ENCODE results near the gene STK11IP.

STK11IP gene

GRCh38 chr2:219581346-219581745 is 16.3 kb upstream of the STK11IP start:
- no peak for DNase-seq (ENCODE audit: low spot score)

GRCh38 chr2:219591091-219591490 is 6.6 kb upstream of the STK11IP start:
- no peak for DNase-seq (ENCODE audit: low spot score)

GRCh38 chr2:219592736-219593135 is 4.9 kb upstream of the STK11IP start:
- DNase-seq (ENCODE audit: low spot score) = no peak

GRCh38 chr2:219593154-219593553 is 4.5 kb upstream of the STK11IP start:
- DNase-seq (ENCODE audit: low spot score) = no peak

GRCh38 chr2:219595256-219595655 is 2.4 kb upstream of the STK11IP start:
- DNase-seq (ENCODE audit: low spot score) = no peak

- peak; percentile 2 for DNase-seq (ENCODE audit: low spot score)
These were observed 604 bp upstream of the STK11IP start for GRCh38 chr2:219596954-219597551.

GRCh38 chr2:219598308-219599078 is 836 bp downstream of the STK11IP start:
- no peak for DNase-seq (ENCODE audit: low spot score)

- no peak for DNase-seq (ENCODE audit: low spot score)
These were observed 6.1 kb downstream of the STK11IP start for GRCh38 chr2:219603771-219604170.

- no peak for DNase-seq (ENCODE audit: low spot score)
These were observed 7.9 kb downstream of the STK11IP start for GRCh38 chr2:219605607-219605954.

- DNase-seq (ENCODE audit: low spot score) = no peak
These were observed 10.3 kb downstream of the STK11IP start for GRCh38 chr2:219607931-219608330.

GRCh38 chr2:219608399-219608964 is 10.8 kb downstream of the STK11IP start:
- DNase-seq (ENCODE audit: low spot score) = no peak

- DNase-seq (ENCODE audit: low spot score) = no peak
These were observed 11.6 kb downstream of the STK11IP start for GRCh38 chr2:219609149-219609750.

- DNase-seq (ENCODE audit: low spot score) = no peak
These were observed 13.6 kb downstream of the STK11IP start for GRCh38 chr2:219611306-219611705.

- DNase-seq (ENCODE audit: low spot score) = no peak
These were observed 14.4 kb downstream of the STK11IP start for GRCh38 chr2:219611866-219612576.

GRCh38 chr2:219612577-219613286 is 15.1 kb downstream of the STK11IP start:
- DNase-seq (ENCODE audit: low spot score) = no peak

GRCh38 chr2:219613461-219614070 is 15.9 kb downstream of the STK11IP start:
- DNase-seq (ENCODE audit: low spot score) = no peak

- DNase-seq (ENCODE audit: low spot score) = no peak
These were observed 16.6 kb downstream of the STK11IP start for GRCh38 chr2:219614076-219614860.

- no peak for DNase-seq (ENCODE audit: low spot score)
These were observed 17.4 kb downstream of the STK11IP start for GRCh38 chr2:219615036-219615435.

GRCh38 chr2:219615894-219616293 is 18.2 kb downstream of the STK11IP start:
- DNase-seq (ENCODE audit: low spot score) = no peak

GRCh38 chr2:219616550-219616949 is 18.9 kb downstream of the STK11IP start:
- DNase-seq (ENCODE audit: low spot score) = no peak

- no peak for DNase-seq (ENCODE audit: low spot score)
These were observed 21.1 kb downstream of the STK11IP start for GRCh38 chr2:219618733-219619122.

All from LoVo (cell line).